ENCODE measurements around the gene ADGRB3.

ADGRB3 gene

DNA sequence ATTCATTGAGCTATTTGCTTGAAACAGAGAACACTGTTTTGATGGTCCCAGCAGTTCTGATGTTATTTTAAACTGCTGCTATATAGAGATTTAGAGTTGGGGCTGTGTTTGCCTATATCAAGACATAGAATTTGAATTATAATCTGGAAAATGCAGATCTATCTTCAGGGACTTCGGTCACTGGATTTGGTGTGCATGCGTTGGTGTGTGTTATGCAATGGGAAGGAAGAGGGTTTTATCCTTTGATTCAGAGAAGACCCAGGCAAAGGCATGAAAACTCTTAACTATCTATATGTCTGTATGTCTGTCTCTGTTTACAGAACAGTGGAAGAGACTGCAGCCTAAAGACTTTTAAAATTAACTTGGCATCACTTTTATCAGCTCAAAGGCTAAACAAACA, 2.0 kb downstream of the ADGRB3 start:
- Histone ChIP-seq H3K4me1 (ENCODE audit: control insufficient read depth in 2 of 2, insufficient read depth in 1 of 2, low read depth in 1 of 2, low read length in 2 of 2) (peaks cover 6 to 18% of the 10 kb centered on the region in 2 donors), H3K79me1 (ENCODE audit: low read depth, low read length) (no peaks in the 10 kb centered on the region), H2AK5ac (ENCODE audit: low read depth, low read length) (no peak overlapping the region), H3K36me3 (replicated peaks in 1 of 2; ENCODE audit: control insufficient read depth in 2 of 2, insufficient read depth in 2 of 2, low read length in 2 of 2) (peaks cover 0 to 16% of the 10 kb centered on the region in 2 donors), H3K4me3 (ENCODE audit: low read length in 2 of 2) (peak overlapping the region in 1 of 2 donors; percentile 80), H4K8ac (ENCODE audit: low read depth, low read length) (no peak overlapping the region), H4K91ac (ENCODE audit: low read depth, low read length, poor library complexity) (no peak overlapping the region), H3K9ac (ENCODE audit: low read depth, low read length, poor library complexity) (no peak overlapping the region), H3K9me3 (replicated peaks in 1 of 2; ENCODE audit: control insufficient read depth in 2 of 2, insufficient read depth in 1 of 2, low read depth in 1 of 2, low read length in 2 of 2) (no peaks in the 10 kb centered on the region), H2BK5ac (ENCODE audit: low read length) (no peak overlapping the region), H3K4me2 (ENCODE audit: insufficient read depth, low read length, poor library complexity, severe bottlenecking) (no peak overlapping the region), H2BK120ac (ENCODE audit: low read depth, low read length) (no peak overlapping the region), H2BK12ac (ENCODE audit: low read length) (no peak overlapping the region), H3K23ac (ENCODE audit: low read depth, low read length, poor library complexity) (no peak overlapping the region), H2BK15ac (ENCODE audit: low read length) (no peak overlapping the region), H3K27ac (replicated peaks; ENCODE audit: low read length) (no peak overlapping the region), H3K18ac (ENCODE audit: low read length) (no peak overlapping the region), H3K4ac (ENCODE audit: low read length) (no peak overlapping the region), H3K14ac (ENCODE audit: low read length) (no peak overlapping the region), H2AFZ (ENCODE audit: low read length) (no peak overlapping the region), H3K27me3 (ENCODE audit: control insufficient read depth in 3 of 3, insufficient read depth in 3 of 3, low read depth in 1 of 3, low read length in 3 of 3) (peaks cover 0 to 19% (median 0%) of the 10 kb centered on the region in 3 experiments)
- WGBS, 2 donors (ENCODE audit: extremely low coverage in 2 of 2, insufficient read length in 2 of 2, insufficient replicate concordance in 1 of 2) = no CpG with 5 or more reads among the region's 2 CpGs
- no peak for DNase-seq (ENCODE audit: low spot score)

DNA sequence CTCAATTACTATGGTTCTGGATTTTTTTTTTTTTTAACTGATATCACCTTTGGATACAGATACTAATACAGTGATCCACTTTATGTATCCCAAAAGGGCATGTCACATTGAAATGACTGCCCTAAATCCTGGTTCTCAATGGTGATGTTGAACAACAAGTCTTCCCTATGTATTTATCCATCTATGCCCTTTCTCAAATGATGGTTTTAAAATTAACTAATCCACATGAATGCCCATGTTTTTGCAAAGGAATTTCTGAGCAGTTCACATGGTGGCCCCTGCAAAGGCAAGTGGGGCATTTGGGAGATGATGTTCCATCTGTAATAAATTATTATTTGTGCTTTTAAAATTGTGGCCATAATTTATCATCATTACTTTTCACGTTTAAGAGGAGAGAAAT, 2.7 kb downstream of the ADGRB3 start:
- no peak overlapping the region for H2AFZ ChIP-seq (ENCODE audit: low read length)
- no peak overlapping the region for H3K27ac ChIP-seq (replicated peaks; ENCODE audit: low read length)
- no peak overlapping the region for H3K4ac ChIP-seq (ENCODE audit: low read length)
- no peak overlapping the region for H4K8ac ChIP-seq (ENCODE audit: low read depth, low read length)
- no peak overlapping the region for H2BK5ac ChIP-seq (ENCODE audit: low read length)
- peaks cover 6 to 15% of the 10 kb centered on the region in 2 donors for H3K4me1 ChIP-seq (ENCODE audit: control insufficient read depth in 2 of 2, insufficient read depth in 1 of 2, low read depth in 1 of 2, low read length in 2 of 2)
- H3K9me3 ChIP-seq (replicated peaks in 1 of 2; ENCODE audit: control insufficient read depth in 2 of 2, insufficient read depth in 1 of 2, low read depth in 1 of 2, low read length in 2 of 2) = no peaks in the 10 kb centered on the region
- no peak for DNase-seq (ENCODE audit: low spot score)
- H2BK12ac ChIP-seq (ENCODE audit: low read length) = no peak overlapping the region
- H3K27me3 ChIP-seq (ENCODE audit: control insufficient read depth in 3 of 3, insufficient read depth in 3 of 3, low read depth in 1 of 3, low read length in 3 of 3) = peaks cover 0 to 18% (median 0%) of the 10 kb centered on the region in 3 experiments
- H3K36me3 ChIP-seq (replicated peaks in 1 of 2; ENCODE audit: control insufficient read depth in 2 of 2, insufficient read depth in 2 of 2, low read length in 2 of 2) = peaks cover 0 to 16% of the 10 kb centered on the region in 2 donors
- H3K23ac ChIP-seq (ENCODE audit: low read depth, low read length, poor library complexity) = no peak overlapping the region
- no peak overlapping the region for H2BK120ac ChIP-seq (ENCODE audit: low read depth, low read length)
- H2AK5ac ChIP-seq (ENCODE audit: low read depth, low read length) = no peak overlapping the region
- no peak overlapping the region for H2BK15ac ChIP-seq (ENCODE audit: low read length)
- WGBS, 2 donors (ENCODE audit: extremely low coverage in 2 of 2, insufficient read length in 2 of 2, insufficient replicate concordance in 1 of 2) = no CpG with 5 or more reads among the region's 1 CpG
- no peak overlapping the region for H3K18ac ChIP-seq (ENCODE audit: low read length)
- peak overlapping the region in 1 of 2 donors; percentile 0 for H3K4me3 ChIP-seq (ENCODE audit: low read length in 2 of 2)
- H3K9ac ChIP-seq (ENCODE audit: low read depth, low read length, poor library complexity) = no peak overlapping the region
- H3K14ac ChIP-seq (ENCODE audit: low read length) = no peak overlapping the region
- H3K4me2 ChIP-seq (ENCODE audit: insufficient read depth, low read length, poor library complexity, severe bottlenecking) = no peak overlapping the region
- no peaks in the 10 kb centered on the region for H3K79me1 ChIP-seq (ENCODE audit: low read depth, low read length)
- no peak overlapping the region for H4K91ac ChIP-seq (ENCODE audit: low read depth, low read length, poor library complexity)

DNA sequence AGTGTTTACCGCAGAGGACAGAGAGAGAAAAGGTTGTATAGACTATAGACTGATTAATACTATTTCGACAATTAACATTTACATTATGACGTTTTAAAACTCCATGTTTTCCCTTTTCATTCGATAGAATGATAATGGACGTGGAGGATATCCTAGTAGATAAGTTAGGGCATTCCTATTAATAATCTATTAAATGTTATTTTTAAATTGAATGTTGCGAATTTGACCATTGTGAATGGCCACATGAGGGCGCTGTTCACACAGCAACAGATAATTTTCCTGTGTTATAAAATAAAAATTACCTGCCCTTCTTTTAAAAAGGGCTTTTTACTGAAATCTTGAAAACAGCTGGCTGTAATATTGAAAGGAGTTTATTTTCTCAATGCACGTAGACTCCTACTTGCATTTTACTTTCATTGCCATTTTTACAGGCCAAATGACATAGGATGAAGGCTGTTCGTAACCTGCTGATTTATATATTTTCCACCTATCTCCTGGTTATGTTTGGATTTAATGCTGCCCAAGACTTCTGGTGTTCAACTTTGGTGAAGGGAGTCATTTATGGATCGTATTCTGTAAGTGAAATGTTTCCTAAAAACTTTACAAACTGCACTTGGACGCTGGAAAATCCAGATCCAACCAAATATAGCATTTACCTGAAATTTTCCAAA, 3.3 kb downstream of the ADGRB3 start:
- Histone ChIP-seq H2BK15ac (ENCODE audit: low read length) (no peak overlapping the region), H2BK5ac (ENCODE audit: low read length) (no peak overlapping the region), H3K79me1 (ENCODE audit: low read depth, low read length) (no peaks in the 10 kb centered on the region), H4K8ac (ENCODE audit: low read depth, low read length) (no peak overlapping the region), H3K9me3 (replicated peaks in 1 of 2; ENCODE audit: control insufficient read depth in 2 of 2, insufficient read depth in 1 of 2, low read depth in 1 of 2, low read length in 2 of 2) (no peaks in the 10 kb centered on the region), H3K36me3 (replicated peaks in 1 of 2; ENCODE audit: control insufficient read depth in 2 of 2, insufficient read depth in 2 of 2, low read length in 2 of 2) (peaks cover 0 to 19% of the 10 kb centered on the region in 2 donors), H3K14ac (ENCODE audit: low read length) (no peak overlapping the region), H3K4ac (ENCODE audit: low read length) (no peak overlapping the region), H3K27me3 (ENCODE audit: control insufficient read depth in 3 of 3, insufficient read depth in 3 of 3, low read depth in 1 of 3, low read length in 3 of 3) (peaks cover 0 to 16% (median 0%) of the 10 kb centered on the region in 3 experiments), H3K4me3 (ENCODE audit: low read length in 2 of 2) (peak overlapping the region in 1 of 2 donors; percentile 0), H2BK12ac (ENCODE audit: low read length) (no peak overlapping the region), H2BK120ac (ENCODE audit: low read depth, low read length) (no peak overlapping the region), H3K4me1 (ENCODE audit: control insufficient read depth in 2 of 2, insufficient read depth in 1 of 2, low read depth in 1 of 2, low read length in 2 of 2) (peaks cover 6 to 10% of the 10 kb centered on the region in 2 donors), H2AFZ (ENCODE audit: low read length) (no peak overlapping the region), H3K9ac (ENCODE audit: low read depth, low read length, poor library complexity) (no peak overlapping the region), H3K4me2 (ENCODE audit: insufficient read depth, low read length, poor library complexity, severe bottlenecking) (no peak overlapping the region), H3K23ac (ENCODE audit: low read depth, low read length, poor library complexity) (no peak overlapping the region), H3K27ac (replicated peaks; ENCODE audit: low read length) (no peak overlapping the region), H2AK5ac (ENCODE audit: low read depth, low read length) (no peak overlapping the region), H4K91ac (ENCODE audit: low read depth, low read length, poor library complexity) (no peak overlapping the region), H3K18ac (ENCODE audit: low read length) (no peak overlapping the region)
- peak; percentile 35 for DNase-seq (ENCODE audit: low spot score)
- WGBS, 2 donors (ENCODE audit: extremely low coverage in 2 of 2, insufficient read length in 2 of 2, insufficient replicate concordance in 1 of 2) = no CpG with 5 or more reads among the region's 11 CpGs

DNA sequence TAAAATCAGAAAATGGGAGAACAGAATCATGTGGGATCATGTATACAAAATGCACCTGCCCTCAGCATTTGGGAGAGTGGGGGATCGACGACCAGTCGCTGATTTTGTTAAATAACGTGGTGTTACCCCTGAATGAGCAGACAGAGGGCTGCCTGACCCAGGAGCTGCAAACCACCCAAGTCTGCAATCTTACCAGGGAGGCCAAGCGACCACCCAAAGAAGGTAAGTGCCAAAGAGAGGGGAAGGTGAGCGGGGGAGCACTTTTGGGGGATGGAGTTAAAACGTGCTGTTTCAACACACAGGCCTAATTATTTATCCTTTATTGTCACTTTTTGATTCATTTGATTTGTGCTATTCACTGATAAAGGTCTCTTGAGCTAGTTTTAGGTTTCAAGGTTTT, 4.1 kb downstream of the ADGRB3 start:
- Histone ChIP-seq H3K14ac (ENCODE audit: low read length) (no peak overlapping the region), H3K23ac (ENCODE audit: low read depth, low read length, poor library complexity) (no peak overlapping the region), H3K4me3 (ENCODE audit: low read length in 2 of 2) (no peak overlapping the region), H2BK120ac (ENCODE audit: low read depth, low read length) (no peak overlapping the region), H4K91ac (ENCODE audit: low read depth, low read length, poor library complexity) (no peak overlapping the region), H3K79me1 (ENCODE audit: low read depth, low read length) (no peaks in the 10 kb centered on the region), H3K9ac (ENCODE audit: low read depth, low read length, poor library complexity) (no peak overlapping the region), H3K18ac (ENCODE audit: low read length) (no peak overlapping the region), H3K36me3 (replicated peaks in 1 of 2; ENCODE audit: control insufficient read depth in 2 of 2, insufficient read depth in 2 of 2, low read length in 2 of 2) (peaks cover 0 to 19% of the 10 kb centered on the region in 2 donors), H3K4me1 (ENCODE audit: control insufficient read depth in 2 of 2, insufficient read depth in 1 of 2, low read depth in 1 of 2, low read length in 2 of 2) (peaks cover 6 to 8% of the 10 kb centered on the region in 2 donors), H2AK5ac (ENCODE audit: low read depth, low read length) (no peak overlapping the region), H2BK5ac (ENCODE audit: low read length) (no peak overlapping the region), H3K4me2 (ENCODE audit: insufficient read depth, low read length, poor library complexity, severe bottlenecking) (no peak overlapping the region), H3K4ac (ENCODE audit: low read length) (no peak overlapping the region), H3K27me3 (ENCODE audit: control insufficient read depth in 3 of 3, insufficient read depth in 3 of 3, low read depth in 1 of 3, low read length in 3 of 3) (peaks cover 0 to 10% (median 0%) of the 10 kb centered on the region in 3 experiments), H2BK12ac (ENCODE audit: low read length) (no peak overlapping the region), H3K9me3 (replicated peaks in 1 of 2; ENCODE audit: control insufficient read depth in 2 of 2, insufficient read depth in 1 of 2, low read depth in 1 of 2, low read length in 2 of 2) (no peaks in the 10 kb centered on the region), H3K27ac (replicated peaks; ENCODE audit: low read length) (no peak overlapping the region), H2AFZ (ENCODE audit: low read length) (no peak overlapping the region), H2BK15ac (ENCODE audit: low read length) (no peak overlapping the region), H4K8ac (ENCODE audit: low read depth, low read length) (no peak overlapping the region)
- DNase-seq (ENCODE audit: low spot score) = no peak
- no CpG with 5 or more reads among the region's 7 CpGs for WGBS, 2 donors (ENCODE audit: extremely low coverage in 2 of 2, insufficient read length in 2 of 2, insufficient replicate concordance in 1 of 2)

All from neuronal stem cell (in vitro differentiated cells).